Kidney (tissue), 14 donors: ENCODE data around the gene ACSM6. TPM values are rescaled to one million over a fixed set of nuclear protein-coding genes. Genes with fewer than 3 reads are reported as not detected.

Experiments
- DNase-seq, 5 donors: peaks; one replicate each; pipeline ENCODE4 v3.0.0-alpha.2; 2013 to 2020
- FAIRE-seq: peaks from 2 replicates; lab custom pipeline; 2012; peaks lifted over from hg19 to GRCh38; lab: Jason Lieb, UNC
- H3K27ac ChIP-seq, 2 donors: one replicate each; pipeline ENCODE4 v1.7.0; 2013; ENCODE audit warnings: low read depth in 2 of 2, low read length in 2 of 2, inconsistent platforms in 1 of 2
- H3K27me3 ChIP-seq: one replicate; pipeline ENCODE4 v1.7.1; 2013; ENCODE audit warnings: low read length, inconsistent platforms; ENCODE audit not compliant: control insufficient read depth, insufficient read depth
- H3K36me3 ChIP-seq, 3 donors: one replicate each; pipeline versions ENCODE4 v1.7.0 to v1.7.1; 2013; ENCODE audit warnings: low read length in 3 of 3, control low read depth in 1 of 3, inconsistent platforms in 1 of 3; ENCODE audit not compliant: insufficient read depth in 3 of 3, control insufficient read depth in 2 of 3
- H3K4me1 ChIP-seq, 3 donors: one replicate each; pipeline versions ENCODE4 v1.7.0 to v1.7.1; 2013; ENCODE audit warnings: low read length in 3 of 3, inconsistent platforms in 1 of 3, low read depth in 1 of 3; ENCODE audit not compliant: control insufficient read depth in 2 of 3, insufficient read depth in 2 of 3
- H3K4me3 ChIP-seq, 3 donors: one replicate each; pipeline versions ENCODE4 v1.7.0 to v1.8.1; 2013; ENCODE audit warnings: low read length in 3 of 3, control low read depth in 1 of 3, inconsistent platforms in 1 of 3
- H3K9ac ChIP-seq, 3 donors: one replicate each; pipeline versions ENCODE4 v1.7.0 to v1.7.1; 2013; ENCODE audit warnings: low read length in 3 of 3, control low read depth in 1 of 3, inconsistent platforms in 1 of 3
- H3K9me3 ChIP-seq, 3 donors: one replicate each; pipeline versions ENCODE4 v1.7.0 to v1.7.1; 2013; ENCODE audit warnings: low read length in 3 of 3, control low read depth in 1 of 3, inconsistent platforms in 1 of 3; ENCODE audit not compliant: control insufficient read depth in 2 of 3, insufficient read depth in 1 of 3
- intact Hi-C: fragments of 100-400 bp; cut with DNase I; formaldehyde crosslinking; loops from one replicate; pipeline ENCODE4 v1.11.1; 2022
- polyA plus RNA-seq: library from polyadenylated mRNA; stranded (reverse); fragments of 350-450 nt; fragmentation: Illumina TruSeq; extraction: RNeasy Lipid Tissue Mini Kit (QIAGEN cat#74804); gene quantifications from one replicate; pipeline ENCODE4 v1.2.3, GENCODE V29; 2014; ENCODE audit warnings: low read depth, low replicate concordance; ENCODE audit not compliant: insufficient read depth
- total RNA-seq: library from RNA; stranded (reverse); fragmentation: NEBNext Ultra II Directional; extraction: Animal tissue kit (Norgen Biotek cat#: 25700); gene quantifications from one replicate; pipeline ENCODE4 v1.2.1, GENCODE V29; 2021
- TF ChIP-seq, protein P1 (sequence below): IDR thresholded peaks from 3 replicates; pipeline ENCODE4 v1.5.1; 2012; ENCODE audit warnings: mild to moderate bottlenecking, moderate library complexity, borderline replicate concordance; ENCODE audit not compliant: insufficient read depth; ENCODE audit errors: extremely low read depth
- donor health status: control.
- donor health status: control.
- donor health status: control.
- donor health status: control.
- donor health status: control.
- donor health status: DM: yes; HTN: yes; CAD: no.
- donor health status: Normal renal cell carcinoma (clear cell type).

Gene ACSM6
- total and polyA plus RNA-seq, 2 donors from 2014 or later = 0.34 TPM; not detected in 1

DNA sequence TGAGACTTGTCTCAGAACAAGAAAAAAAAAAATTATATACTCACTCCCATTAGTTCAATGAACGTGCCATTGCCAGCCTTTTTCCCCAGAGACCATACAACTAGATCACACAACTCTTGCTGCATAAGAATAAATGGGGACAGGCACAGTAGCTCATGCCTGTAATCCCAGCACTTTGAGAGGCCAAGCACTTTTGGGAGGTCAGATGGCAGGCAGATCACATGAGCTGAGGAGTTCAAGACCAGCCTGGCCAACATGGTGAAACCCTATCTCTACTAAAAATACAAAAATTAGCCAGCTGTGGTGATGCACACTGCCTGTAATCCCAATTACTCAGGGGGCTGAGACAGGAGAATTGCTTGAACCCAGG is 83.1 kb downstream of the ACSM6 start:
- no peaks in the 10 kb centered on the region for H3K36me3 ChIP-seq
- no peaks in the 10 kb centered on the region for H3K9me3 ChIP-seq
- H3K4me1 ChIP-seq = peaks cover 0 to 14% (median 12%) of the 10 kb centered on the region in 3 donors
- no peak overlapping the region for H3K9ac ChIP-seq
- DNase-seq = no peak
- intact Hi-C loops = no loop called here
- no peak overlapping the region for H3K27ac ChIP-seq
- no peaks in the 10 kb centered on the region for H3K27me3 ChIP-seq
- no peak overlapping the region for H3K4me3 ChIP-seq
- no peak for FAIRE-seq
- TF ChIP-seq, protein P1, sequence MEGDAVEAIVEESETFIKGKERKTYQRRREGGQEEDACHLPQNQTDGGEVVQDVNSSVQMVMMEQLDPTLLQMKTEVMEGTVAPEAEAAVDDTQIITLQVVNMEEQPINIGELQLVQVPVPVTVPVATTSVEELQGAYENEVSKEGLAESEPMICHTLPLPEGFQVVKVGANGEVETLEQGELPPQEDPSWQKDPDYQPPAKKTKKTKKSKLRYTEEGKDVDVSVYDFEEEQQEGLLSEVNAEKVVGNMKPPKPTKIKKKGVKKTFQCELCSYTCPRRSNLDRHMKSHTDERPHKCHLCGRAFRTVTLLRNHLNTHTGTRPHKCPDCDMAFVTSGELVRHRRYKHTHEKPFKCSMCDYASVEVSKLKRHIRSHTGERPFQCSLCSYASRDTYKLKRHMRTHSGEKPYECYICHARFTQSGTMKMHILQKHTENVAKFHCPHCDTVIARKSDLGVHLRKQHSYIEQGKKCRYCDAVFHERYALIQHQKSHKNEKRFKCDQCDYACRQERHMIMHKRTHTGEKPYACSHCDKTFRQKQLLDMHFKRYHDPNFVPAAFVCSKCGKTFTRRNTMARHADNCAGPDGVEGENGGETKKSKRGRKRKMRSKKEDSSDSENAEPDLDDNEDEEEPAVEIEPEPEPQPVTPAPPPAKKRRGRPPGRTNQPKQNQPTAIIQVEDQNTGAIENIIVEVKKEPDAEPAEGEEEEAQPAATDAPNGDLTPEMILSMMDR = no peak

DNA sequence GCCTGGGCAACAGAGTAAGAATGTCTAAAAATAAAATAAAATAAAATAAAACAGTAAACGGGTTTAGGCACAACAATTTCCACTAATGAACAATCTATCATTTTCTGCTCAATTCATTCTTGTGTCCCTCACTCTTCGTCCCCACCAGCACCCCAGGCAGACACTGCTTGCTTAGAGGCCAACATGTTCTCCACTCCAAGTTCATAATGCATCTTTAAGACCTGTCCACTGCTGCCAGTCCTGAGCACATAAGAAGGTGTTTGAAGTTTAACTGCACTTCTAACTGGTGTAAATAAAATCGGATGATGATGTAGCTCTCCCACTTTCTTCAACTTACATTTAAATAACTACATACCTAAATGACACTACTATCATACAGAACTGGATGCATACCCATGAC is 83.6 kb downstream of the ACSM6 start:
- Histone ChIP-seq H3K4me3 (no peak overlapping the region), H3K9me3 (no peaks in the 10 kb centered on the region), H3K9ac (no peak overlapping the region), H3K27ac (no peak overlapping the region), H3K4me1 (peaks cover 0 to 14% (median 13%) of the 10 kb centered on the region in 3 donors), H3K27me3 (no peaks in the 10 kb centered on the region), H3K36me3 (no peaks in the 10 kb centered on the region)
- DNase-seq (no peak), FAIRE-seq (no peak)
- TF ChIP-seq, protein P1 = no peak
- intact Hi-C loops = no loop called here

Other genes with a start within 250 kb of the ACSM6 start
- gene CYP2C8, start 124.7 kb upstream of the ACSM6 start, total RNA-seq = 1.4 TPM
- gene CYP2C8, start 124.7 kb upstream of the ACSM6 start, polyA plus RNA-seq = 0.69 TPM
- gene PDLIM1, start 96.8 kb downstream of the ACSM6 start, total RNA-seq = 148 TPM
- gene PDLIM1, start 96.8 kb downstream of the ACSM6 start, polyA plus RNA-seq = 72.9 TPM